Omental fat pad (tissue), 4 donors: ENCODE results near the gene TM9SF2. TPM values are rescaled to one million over a fixed set of nuclear protein-coding genes. Genes with fewer than 3 reads are reported as not detected.
"Not testable (repeated sequence)": the region's sequence is repeated elsewhere in the genome, so short reads cannot be mapped to it uniquely, and the experiment has no call there.

Experiments
- ATAC-seq: fragments of 150-250 bp; one replicate; pipeline ENCODE4 v1.9.1; 2016; ENCODE audit warnings: mild to moderate bottlenecking, moderate library complexity; ENCODE audit not compliant: low FRiP score
- DNase-seq: peaks from one replicate; pipeline ENCODE4 v3.0.0-alpha.2; 2019; ENCODE audit warnings: low spot score
- total RNA-seq, 4 donors: library from RNA; depleted of rRNA; stranded (reverse); fragments of >200 nt; gene quantifications; one replicate each; pipeline ENCODE4 v1.1.0, GENCODE V29; 2016
- TF ChIP-seq, protein P1 (sequence below), 3 donors: fragments of 450-650 bp; IDR thresholded peaks; one replicate each; pipeline ENCODE4 v1.5.1; 2016 to 2017; ENCODE audit warnings: antibody characterized with exemption in 3 of 3, mild to moderate bottlenecking in 3 of 3, moderate library complexity in 2 of 3

Gene TM9SF2
- total RNA-seq, 4 donors from 2014 or later = 72.1 to 92.0 (median 88.4) TPM

DNA sequence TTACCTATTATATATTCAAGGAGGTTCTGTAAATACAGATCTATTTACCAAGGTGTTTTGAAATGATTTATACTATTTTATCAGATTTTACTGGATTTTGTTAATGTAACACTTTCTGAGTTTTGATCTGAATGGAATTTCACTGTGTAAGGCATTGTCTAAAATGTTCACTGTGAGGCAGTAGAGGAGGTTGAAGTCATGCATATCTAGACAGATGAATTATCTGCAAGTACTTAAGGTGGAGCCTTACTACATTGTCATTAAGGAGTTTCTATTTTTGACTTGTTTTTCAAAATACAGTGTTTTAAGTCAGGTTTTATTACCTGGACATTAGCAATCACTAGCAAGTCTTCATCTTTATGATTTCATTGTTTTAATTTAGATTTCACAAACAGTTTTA is 62.1 kb downstream of the TM9SF2 start:
- DNase-seq (no peak), ATAC-seq (no peak)
- TF ChIP-seq, protein P1, sequence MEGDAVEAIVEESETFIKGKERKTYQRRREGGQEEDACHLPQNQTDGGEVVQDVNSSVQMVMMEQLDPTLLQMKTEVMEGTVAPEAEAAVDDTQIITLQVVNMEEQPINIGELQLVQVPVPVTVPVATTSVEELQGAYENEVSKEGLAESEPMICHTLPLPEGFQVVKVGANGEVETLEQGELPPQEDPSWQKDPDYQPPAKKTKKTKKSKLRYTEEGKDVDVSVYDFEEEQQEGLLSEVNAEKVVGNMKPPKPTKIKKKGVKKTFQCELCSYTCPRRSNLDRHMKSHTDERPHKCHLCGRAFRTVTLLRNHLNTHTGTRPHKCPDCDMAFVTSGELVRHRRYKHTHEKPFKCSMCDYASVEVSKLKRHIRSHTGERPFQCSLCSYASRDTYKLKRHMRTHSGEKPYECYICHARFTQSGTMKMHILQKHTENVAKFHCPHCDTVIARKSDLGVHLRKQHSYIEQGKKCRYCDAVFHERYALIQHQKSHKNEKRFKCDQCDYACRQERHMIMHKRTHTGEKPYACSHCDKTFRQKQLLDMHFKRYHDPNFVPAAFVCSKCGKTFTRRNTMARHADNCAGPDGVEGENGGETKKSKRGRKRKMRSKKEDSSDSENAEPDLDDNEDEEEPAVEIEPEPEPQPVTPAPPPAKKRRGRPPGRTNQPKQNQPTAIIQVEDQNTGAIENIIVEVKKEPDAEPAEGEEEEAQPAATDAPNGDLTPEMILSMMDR (IDR thresholded peaks at IDR 0.05) = no peak

- ATAC-seq (no peak), DNase-seq (no peak)
- TF ChIP-seq, protein P1 (IDR thresholded peaks at IDR 0.05) = no peak
Measured at GRCh38 chr13:99564386-99564785, 63.1 kb downstream of the TM9SF2 start.

GRCh38 chr13:99565478-99566124 is 64.3 kb downstream of the TM9SF2 start:
- no peak for ATAC-seq
- DNase-seq = no peak

DNA sequence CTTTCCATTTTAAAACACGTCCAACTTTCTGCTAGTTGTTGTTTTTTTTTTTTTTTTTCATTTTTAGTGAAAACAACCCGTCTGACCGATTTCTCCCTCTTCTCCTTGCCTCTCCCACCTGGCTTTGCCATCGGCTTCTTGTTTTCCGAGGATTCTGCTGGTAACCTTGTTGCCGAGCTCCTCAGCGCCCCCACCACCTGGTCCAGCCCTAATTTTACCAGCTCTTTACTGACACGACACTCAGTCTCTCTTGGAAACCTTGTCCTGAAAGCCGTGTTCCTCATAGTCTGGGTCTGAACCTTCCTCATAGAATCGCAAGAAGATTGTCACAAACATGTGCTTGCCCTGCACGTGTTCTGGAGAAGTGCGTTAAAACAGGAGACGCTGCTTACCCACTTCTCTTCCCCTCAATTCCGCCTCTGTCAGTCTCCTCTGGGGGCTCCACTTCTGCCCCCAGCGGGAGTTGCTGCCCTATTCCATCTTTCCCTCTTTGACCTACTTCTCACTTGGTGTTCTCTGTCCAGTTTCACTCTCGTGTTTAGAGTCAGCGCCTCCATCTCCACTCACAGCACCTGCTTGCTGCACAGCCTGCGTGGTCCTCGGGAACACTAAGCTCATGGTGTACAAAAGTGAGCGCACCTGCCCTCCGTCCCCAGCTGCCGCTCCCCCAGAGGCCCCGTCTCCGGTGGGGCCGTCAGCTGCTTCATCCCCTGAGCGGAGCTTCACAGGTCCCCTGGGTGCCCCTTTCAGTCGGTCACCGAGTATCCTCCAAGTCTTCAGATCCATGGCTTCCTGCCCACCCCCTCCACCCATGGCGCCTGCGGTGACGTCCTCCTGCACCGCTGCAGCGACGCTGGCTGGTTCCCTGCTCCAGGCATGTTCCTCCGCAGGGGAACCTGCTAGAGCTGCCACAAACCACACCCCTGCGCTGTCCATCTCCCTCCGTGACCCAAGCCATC is 65.1 kb downstream of the TM9SF2 start:
- DNase-seq (no peak), ATAC-seq (peak; percentile 32)
- TF ChIP-seq, protein P1 (IDR thresholded peaks at IDR 0.05) = no peak

More at GRCh38 chr13:99565478-99566124, 64.3 kb downstream of the TM9SF2 start:
- TF ChIP-seq, protein P1 (IDR thresholded peaks at IDR 0.05) = no peak

GRCh38 chr13:99568901-99569300 is 67.6 kb downstream of the TM9SF2 start:
- DNase-seq, ATAC-seq: not testable (repeated sequence)

- ATAC-seq = no peak
- no peak for DNase-seq
- TF ChIP-seq, protein P1 (IDR thresholded peaks at IDR 0.05) = no peak
Measured at GRCh38 chr13:99572131-99572530, 70.9 kb downstream of the TM9SF2 start.

- ATAC-seq = no peak
- no peak for DNase-seq
- TF ChIP-seq, protein P1 (IDR thresholded peaks at IDR 0.05) = no peak
Measured at GRCh38 chr13:99572921-99573320, 71.6 kb downstream of the TM9SF2 start.
